ENCODE data around the gene DENND6A. TPM values are rescaled to one million over a fixed set of nuclear protein-coding genes. Genes with fewer than 3 reads are reported as not detected.

The DENND6A gene
- total RNA-seq, 1 donor from 2014 or later: 35.4 TPM

DNA sequence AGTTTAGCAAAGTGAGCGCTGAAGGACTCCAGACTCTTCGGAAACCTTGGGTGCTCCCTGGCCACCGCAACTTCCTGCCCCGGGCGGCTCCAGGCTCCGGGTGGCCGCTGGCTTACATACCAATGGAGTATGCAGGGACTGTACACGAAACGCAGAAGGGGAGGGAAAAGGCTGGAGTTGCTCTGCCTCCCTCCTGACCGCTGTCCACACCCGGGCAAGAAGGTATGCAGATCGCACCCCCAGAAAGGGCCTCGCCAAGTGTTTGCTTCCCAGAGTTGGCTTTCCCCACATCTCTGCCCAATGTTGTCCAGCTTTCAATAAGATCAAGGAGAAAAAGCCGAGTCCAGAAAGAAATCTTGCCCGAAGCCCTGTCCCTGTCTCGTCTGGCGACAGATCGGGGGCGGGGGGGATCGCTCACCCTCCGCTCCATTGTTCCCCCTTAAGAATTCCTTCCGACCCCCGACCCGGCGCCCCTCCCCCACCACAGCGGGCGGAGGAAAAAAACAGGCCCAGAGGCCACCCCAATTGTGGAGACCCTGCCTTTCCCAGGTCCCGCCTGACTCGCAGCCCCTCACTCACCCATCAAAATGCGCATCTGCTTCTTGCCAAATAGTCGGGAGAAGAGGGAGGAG, 96.3 kb downstream of the DENND6A start:
- Histone ChIP-seq H3K27ac (peak overlapping the region; percentile 100), H3K4me3 (peak overlapping the region; percentile 88)
- H3K9me3 Mint-ChIP-seq: no peaks in the 10 kb centered on the region

DNA sequence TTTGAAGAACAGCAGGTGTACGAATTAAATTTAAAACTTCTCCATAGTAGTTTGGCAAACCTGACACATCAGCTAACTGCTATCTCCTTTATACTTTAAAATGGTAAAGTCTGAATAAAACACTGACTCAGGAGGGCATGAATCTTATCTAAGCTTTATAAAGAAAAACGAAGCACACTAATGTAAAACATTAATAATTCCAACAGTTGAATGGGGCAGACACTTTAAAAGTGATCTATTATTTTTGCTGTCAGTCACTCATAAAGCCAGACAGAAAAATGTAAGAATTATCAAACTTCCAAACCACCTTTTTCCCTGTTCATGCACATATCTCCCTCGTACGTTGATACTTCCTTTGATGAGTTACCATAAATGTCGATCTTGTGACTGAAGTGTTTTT, 98.3 kb downstream of the DENND6A start:
- no peak for DNase-seq (ENCODE audit: low spot score)
- TF ChIP-seq, protein P1, sequence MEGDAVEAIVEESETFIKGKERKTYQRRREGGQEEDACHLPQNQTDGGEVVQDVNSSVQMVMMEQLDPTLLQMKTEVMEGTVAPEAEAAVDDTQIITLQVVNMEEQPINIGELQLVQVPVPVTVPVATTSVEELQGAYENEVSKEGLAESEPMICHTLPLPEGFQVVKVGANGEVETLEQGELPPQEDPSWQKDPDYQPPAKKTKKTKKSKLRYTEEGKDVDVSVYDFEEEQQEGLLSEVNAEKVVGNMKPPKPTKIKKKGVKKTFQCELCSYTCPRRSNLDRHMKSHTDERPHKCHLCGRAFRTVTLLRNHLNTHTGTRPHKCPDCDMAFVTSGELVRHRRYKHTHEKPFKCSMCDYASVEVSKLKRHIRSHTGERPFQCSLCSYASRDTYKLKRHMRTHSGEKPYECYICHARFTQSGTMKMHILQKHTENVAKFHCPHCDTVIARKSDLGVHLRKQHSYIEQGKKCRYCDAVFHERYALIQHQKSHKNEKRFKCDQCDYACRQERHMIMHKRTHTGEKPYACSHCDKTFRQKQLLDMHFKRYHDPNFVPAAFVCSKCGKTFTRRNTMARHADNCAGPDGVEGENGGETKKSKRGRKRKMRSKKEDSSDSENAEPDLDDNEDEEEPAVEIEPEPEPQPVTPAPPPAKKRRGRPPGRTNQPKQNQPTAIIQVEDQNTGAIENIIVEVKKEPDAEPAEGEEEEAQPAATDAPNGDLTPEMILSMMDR (IDR thresholded peaks at IDR 0.05): no peak
- no peak for TF ChIP-seq EZH2 (IDR thresholded peaks at IDR 0.05)
- no peak for TF ChIP-seq EZH2phosphoT487 (IDR thresholded peaks at IDR 0.05)
- peak overlapping the region; percentile 98 for H3K4me3 Mint-ChIP-seq
- H3K4me2 ChIP-seq: peak overlapping the region; percentile 93
- peaks cover 3% of the 10 kb centered on the region for H3K27me3 Mint-ChIP-seq (ENCODE audit: insufficient read depth, low read depth)
- peaks cover 6% of the 10 kb centered on the region for H3K36me3 Mint-ChIP-seq
- peaks cover 64% of the 10 kb centered on the region for H4K20me1 ChIP-seq (ENCODE audit: low read depth)
- H3K9me3 ChIP-seq (ENCODE audit: low read depth): no peaks in the 10 kb centered on the region
- H3F3A ChIP-seq (ENCODE audit: low read depth): peaks cover 13% of the 10 kb centered on the region
- H3K9me3 Mint-ChIP-seq: no peaks in the 10 kb centered on the region
- peaks cover 90% of the 10 kb centered on the region for H3K79me2 ChIP-seq (ENCODE audit: low read depth)
- peak overlapping the region; percentile 88 for H3K4me3 ChIP-seq
- H3K27me3 ChIP-seq: no peaks in the 10 kb centered on the region
- no peak overlapping the region for H3K27ac ChIP-seq
- peak overlapping the region; percentile 5 for H3K9ac ChIP-seq
- H2AFZ ChIP-seq (replicated peaks): no peak overlapping the region
- H3K4me1 Mint-ChIP-seq: peaks cover 31% of the 10 kb centered on the region
- no peak overlapping the region for H3K27ac Mint-ChIP-seq
- peaks cover 18% of the 10 kb centered on the region for H3K4me1 ChIP-seq
- H3K36me3 ChIP-seq: peaks cover 5% of the 10 kb centered on the region

More for the DNA sequence above, 96.3 kb downstream of the DENND6A start:
- Histone ChIP-seq H3K9me3 (ENCODE audit: low read depth) (no peaks in the 10 kb centered on the region), H4K20me1 (ENCODE audit: low read depth) (peaks cover 49% of the 10 kb centered on the region), H3K9ac (peak overlapping the region; percentile 96), H3K27me3 (no peaks in the 10 kb centered on the region), H2AFZ (replicated peaks) (peak overlapping the region; percentile 38), H3K4me2 (peak overlapping the region; percentile 93), H3F3A (ENCODE audit: low read depth) (peaks cover 13% of the 10 kb centered on the region), H3K79me2 (ENCODE audit: low read depth) (peaks cover 69% of the 10 kb centered on the region), H3K36me3 (peaks cover 5% of the 10 kb centered on the region), H3K4me1 (peaks cover 18% of the 10 kb centered on the region)
- TF ChIP-seq EZH2phosphoT487 (IDR thresholded peaks at IDR 0.05): no peak
- TF ChIP-seq EZH2 (IDR thresholded peaks at IDR 0.05): no peak
- TF ChIP-seq, protein P1 (IDR thresholded peaks at IDR 0.05): no peak
- peak; percentile 81 for DNase-seq (ENCODE audit: low spot score)
- H3K4me3 Mint-ChIP-seq: peak overlapping the region; percentile 98
- peaks cover 31% of the 10 kb centered on the region for H3K4me1 Mint-ChIP-seq
- H3K27ac Mint-ChIP-seq: peak overlapping the region; percentile 98
- peaks cover 3% of the 10 kb centered on the region for H3K27me3 Mint-ChIP-seq (ENCODE audit: insufficient read depth, low read depth)
- peaks cover 2% of the 10 kb centered on the region for H3K36me3 Mint-ChIP-seq

DNA sequence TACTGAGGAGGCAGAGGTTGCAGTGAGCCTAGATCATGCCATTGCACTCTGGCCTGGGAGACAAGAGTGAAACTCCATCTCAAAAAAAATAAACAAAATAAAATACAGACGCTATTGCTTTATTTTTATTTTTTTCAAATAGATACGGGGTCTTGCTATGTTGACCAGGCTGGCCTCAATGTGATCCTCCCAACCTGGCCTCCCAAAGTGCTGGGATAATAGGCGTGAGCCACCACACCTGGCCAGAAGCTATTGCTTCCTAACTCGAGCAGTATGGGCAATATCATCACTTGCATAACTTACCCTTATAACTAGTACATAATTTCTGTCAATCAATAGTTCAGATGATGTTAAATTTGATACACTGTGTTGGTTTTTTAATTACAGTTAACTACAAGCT, 98.7 kb downstream of the DENND6A start:
- Mint-ChIP-seq H3K4me3 (peak overlapping the region; percentile 14), H3K36me3 (peaks cover 6% of the 10 kb centered on the region), H3K4me1 (peaks cover 31% of the 10 kb centered on the region), H3K27ac (no peak overlapping the region), H3K9me3 (no peaks in the 10 kb centered on the region), H3K27me3 (ENCODE audit: insufficient read depth, low read depth) (peaks cover 3% of the 10 kb centered on the region)
- TF ChIP-seq, protein P1 (IDR thresholded peaks at IDR 0.05): no peak
- TF ChIP-seq EZH2 (IDR thresholded peaks at IDR 0.05) (no peak), EZH2phosphoT487 (IDR thresholded peaks at IDR 0.05) (no peak)
- H3K27me3 ChIP-seq: no peaks in the 10 kb centered on the region
- H4K20me1 ChIP-seq (ENCODE audit: low read depth): peaks cover 68% of the 10 kb centered on the region
- H3K4me1 ChIP-seq: peaks cover 17% of the 10 kb centered on the region
- H3F3A ChIP-seq (ENCODE audit: low read depth): peaks cover 13% of the 10 kb centered on the region
- H3K9me3 ChIP-seq (ENCODE audit: low read depth): no peaks in the 10 kb centered on the region
- DNase-seq (ENCODE audit: low spot score): no peak
- H3K79me2 ChIP-seq (ENCODE audit: low read depth): peaks cover 92% of the 10 kb centered on the region
- H3K9ac ChIP-seq: peak overlapping the region; percentile 5
- no peak overlapping the region for H3K27ac ChIP-seq
- H3K4me3 ChIP-seq: no peak overlapping the region
- H2AFZ ChIP-seq (replicated peaks): no peak overlapping the region
- peaks cover 5% of the 10 kb centered on the region for H3K36me3 ChIP-seq
- peak overlapping the region; percentile 93 for H3K4me2 ChIP-seq

All from neural progenitor cell (in vitro differentiated cells).